SW480 (cell line): Measurements from ENCODE around the gene DCTN4.

Source experiments
- DNase-seq: peaks from one replicate; pipeline ENCODE4 v3.0.0-alpha.2; 2016; ENCODE audit warnings: low spot score

The DCTN4 gene

DNA sequence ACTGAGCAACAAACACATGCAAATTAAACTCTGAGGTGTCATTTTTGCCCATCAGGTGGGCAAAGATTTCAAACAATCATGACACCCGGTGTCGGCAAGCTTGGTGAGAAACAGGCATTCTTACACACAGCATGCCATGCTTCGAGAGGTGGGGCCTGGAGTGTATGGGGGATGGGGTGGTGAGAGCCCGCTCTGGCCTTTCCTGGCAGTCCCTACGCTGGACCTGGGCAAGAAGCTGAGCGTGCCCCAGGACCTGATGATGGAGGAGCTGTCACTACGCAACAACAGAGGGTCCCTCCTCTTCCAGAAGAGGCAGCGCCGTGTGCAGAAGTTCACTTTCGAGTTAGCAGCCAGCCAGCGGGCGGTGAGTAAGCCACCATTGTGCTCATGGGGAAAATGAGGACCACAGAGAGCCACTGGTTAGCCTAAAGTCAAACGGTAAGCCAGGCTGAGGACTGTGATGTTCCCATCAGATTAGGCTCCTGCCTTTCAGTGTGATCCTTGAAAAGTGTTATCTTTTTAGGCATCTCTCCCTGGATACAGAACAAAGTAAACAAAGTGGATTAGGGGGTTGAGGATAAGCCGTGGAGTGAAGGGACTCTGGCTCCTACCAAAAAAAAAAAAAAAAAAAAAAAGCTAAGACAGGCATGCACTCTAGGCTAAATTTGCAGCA lies 88.4 kb downstream of the DCTN4 start:
- DNase-seq = no peak

DNA sequence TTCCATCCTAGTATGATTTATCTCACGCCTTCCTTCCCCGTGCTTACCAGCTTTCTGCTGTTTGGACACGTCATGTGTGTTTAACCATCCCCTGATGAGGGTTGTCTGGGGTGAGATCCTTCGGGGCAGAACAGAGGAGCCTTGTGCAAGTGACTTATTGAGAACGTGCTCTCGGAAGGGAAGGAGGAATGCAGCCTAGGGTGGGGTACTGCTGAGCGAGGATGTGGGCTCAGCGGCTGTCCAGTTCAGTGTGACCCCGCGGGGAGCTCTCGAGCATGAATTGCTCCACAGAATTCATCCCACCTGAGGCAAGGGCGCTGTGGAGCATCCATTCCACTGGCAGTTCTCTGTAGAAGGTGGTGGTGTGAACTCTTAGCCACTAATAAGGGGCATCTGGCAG lies 93.8 kb downstream of the DCTN4 start:
- DNase-seq = no peak

DNA sequence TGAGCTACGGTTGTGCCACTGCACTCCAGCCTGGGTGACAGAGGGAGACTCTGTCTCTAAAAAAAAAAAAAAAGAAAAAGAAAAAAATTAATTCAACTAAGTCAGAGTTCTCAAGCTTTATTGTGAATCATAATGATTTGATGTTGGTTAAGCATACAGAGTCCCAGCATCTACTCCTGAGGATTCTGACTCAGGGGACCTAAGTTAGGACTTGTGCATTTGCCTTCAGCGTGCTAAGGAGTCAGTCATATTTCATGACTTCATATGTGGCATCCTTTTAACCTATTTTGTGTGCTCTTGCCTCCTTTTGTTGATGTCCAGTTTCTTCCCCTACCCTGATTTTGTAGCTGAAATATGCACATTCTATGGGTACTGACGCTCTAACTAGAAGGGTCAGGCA lies 94.9 kb downstream of the DCTN4 start:
- DNase-seq = no peak

DNA sequence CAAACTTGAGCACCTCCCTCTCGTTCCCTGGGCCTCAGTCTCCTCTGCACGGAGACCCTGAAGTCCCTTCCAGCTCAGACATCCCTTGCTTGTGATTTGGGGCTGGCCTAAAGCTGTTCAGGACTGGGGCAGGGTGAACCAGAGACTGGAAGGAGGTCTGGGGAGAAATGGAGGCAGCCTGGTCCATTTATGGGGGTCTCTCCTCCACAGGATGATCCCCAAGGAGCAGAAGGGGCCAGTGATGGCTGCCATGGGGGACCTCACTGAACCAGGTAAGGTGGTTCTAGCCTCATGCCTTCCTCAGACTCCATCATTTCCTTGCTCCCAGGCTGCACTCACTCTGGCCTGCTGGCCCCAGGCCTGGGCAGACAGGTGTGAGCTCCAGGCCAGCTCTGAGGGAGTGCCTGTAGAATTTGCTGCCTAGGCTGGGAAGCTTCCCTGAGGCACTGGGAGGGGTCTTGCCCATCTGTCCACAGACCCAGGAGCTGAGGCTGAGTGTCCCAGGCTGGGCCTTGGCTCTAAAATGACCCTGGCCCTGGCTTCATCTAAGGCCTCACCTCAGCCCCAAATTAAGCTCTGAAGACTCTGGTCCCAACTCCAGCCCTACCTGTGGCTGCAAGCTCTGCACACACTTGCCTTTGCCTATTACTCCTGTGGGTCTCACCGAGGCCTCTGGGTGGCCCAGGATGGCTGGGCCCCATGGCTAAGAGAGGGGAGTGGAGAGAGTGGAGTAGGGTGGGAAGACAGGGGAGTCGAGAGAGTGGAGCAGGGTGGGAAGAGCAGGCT lies 95.9 kb downstream of the DCTN4 start:
- no peak for DNase-seq

DNA sequence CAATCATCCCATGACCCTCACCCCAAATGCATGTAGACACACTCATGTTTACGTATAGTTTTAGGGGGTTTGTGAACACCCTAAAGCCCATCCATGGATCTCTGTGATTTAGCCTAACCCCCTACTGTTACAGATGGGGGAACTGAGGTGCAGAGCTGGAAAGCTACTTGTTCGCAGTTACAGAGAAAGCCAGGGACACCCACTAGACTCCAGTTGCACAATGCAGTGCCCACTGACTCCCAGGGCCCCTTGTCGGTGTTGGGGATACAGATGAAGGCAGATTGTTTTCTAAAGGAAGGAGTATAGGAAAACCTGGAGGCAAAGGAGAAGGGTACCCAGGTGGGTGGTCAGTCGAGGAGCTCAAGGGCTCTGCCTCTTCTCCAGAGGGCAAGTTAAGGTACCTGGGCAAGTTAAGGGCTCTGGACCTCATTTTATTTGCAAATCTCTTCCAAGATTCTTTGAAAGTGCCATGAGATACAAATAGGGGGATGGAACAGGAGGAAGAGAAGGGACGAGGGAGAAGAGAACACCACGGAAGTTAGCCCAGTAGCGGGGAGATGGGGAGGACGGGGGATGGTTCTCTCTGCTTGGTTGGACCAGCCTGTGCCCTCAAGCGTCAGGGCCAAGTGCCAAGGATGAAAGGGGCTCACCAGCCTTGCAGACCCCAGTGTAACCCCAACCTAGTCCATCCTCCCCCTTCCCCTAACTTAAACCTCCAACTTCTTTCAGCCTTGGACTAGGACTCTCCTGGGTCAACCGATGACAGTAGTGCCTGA lies 96.8 kb downstream of the DCTN4 start:
- DNase-seq = no peak

DNA sequence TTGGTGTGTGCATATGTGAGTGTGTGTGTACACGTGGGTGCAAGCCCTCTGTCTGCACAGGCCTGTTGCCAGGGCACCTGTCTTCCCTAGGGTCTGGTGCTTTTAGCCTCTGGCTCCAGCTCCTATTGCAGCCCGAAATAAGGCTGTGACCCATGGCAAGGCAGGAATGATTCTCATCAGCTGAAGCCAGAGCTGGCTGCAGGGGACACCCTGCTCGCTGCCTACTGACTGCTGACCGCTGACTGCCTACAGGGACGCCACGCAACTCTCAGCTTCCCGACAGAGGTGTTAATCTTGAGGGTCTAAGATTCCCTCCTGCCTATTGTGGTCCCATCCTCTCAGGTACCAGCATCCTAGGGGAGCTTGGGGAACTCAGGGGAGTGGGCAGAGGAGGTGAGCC lies 97.7 kb downstream of the DCTN4 start, which contains the start of gene MYOZ3:
MYOZ3 (plus strand) TSS at position 166 of the 400 bp plus-strand sequence. CDS start 1,691 bp downstream, outside the sequence.
- no peak for DNase-seq

DNA sequence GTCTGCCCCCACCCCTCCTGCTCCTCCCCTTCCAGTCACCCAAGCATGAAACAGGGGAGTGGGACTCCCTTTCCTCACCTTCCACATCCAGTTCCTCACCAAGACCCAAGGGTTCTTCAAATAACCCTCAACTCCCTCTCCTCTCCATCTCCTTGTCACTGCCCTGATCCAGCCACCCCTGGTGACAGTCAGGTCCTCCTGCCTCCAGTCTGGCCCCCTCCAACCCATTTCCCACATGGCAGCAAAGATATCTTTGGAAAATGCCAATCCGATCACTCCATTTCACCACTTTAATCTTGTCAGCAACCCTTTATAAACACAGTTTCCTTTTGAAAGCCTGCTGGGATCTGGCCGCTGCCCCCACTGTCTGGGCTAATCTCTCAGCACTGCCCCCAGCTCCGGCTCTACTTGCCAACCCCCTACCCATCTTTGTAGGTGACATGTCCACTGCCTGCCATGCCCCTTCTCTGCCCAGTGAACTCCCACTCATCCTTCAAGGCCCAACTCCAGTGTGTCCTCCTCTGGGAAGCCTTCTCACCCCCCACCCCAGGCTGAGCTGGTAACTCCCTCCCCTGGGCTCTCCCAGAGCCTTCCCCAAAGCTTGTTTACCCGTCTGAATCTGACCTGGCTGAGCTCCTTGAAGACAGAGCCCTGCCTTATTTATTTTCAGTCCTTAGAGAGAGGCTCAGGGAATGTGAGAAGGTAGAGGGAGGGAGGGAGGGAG lies 98.5 kb downstream of the DCTN4 start:
- no peak for DNase-seq

DNA sequence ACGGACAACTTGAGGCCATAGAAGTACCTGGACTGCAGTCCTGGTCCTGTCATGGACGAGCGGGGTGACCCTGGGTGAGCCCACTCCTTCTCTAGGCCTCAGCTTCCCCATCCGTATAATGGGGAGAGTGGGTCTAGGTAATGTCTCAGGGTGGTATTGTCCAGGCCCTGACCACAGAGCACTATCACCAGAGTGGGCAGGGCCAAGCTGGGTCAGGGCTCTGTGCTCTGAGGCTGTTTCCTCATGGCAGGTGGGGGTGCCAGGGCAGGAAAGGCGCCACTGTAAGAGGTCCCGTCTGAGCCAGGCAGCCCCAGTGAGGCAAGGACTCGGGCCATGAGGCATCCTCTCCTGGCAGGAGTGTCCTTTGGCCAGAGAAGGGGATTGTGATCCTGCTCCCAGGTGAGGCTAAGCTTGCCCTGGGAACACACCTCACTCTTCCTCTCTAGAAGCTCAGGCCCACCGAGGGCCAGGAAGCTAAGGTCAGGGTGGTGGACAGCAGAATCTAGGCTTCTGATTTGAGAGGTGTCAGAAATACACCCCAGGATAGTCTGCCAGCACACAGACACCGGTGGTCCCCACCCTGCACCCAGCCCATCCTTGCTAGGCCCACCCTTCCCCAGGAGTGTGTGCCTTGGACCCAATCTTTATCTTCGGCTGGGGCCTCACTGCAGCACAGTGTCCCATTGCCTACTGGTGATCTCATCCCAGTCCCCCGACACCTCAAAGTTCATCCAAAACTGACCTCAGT lies 99.3 kb downstream of the DCTN4 start:
- DNase-seq = no peak

DNA sequence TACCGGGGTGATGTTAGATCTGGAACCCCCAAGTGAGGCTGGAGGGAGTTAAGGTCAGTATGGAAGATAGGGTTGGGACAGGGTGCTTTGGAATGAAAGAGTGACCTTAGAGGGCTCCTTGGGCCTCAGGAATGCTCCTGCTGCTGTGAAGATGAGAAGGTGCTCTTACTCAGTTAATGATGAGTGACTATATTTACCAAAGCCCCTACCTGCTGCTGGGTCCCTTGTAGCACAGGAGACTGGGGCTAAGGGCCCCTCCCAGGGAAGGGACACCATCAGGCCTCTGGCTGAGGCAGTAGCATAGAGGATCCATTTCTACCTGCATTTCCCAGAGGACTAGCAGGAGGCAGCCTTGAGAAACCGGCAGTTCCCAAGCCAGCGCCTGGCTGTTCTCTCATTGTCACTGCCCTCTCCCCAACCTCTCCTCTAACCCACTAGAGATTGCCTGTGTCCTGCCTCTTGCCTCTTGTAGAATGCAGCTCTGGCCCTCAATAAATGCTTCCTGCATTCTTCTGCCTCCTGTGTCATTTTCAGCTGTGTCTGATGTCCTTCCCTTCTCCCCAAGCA lies 100.0 kb downstream of the DCTN4 start:
- no peak for DNase-seq
